ENCODE data around the gene THOC6.

THOC6 gene

GRCh38 chr16:3012246-3012645 is 11.6 kb upstream of the THOC6 start:
- no peaks in the 10 kb centered on the region for H3K9me3 ChIP-seq (ENCODE audit: control insufficient read depth, insufficient read depth, low read length)
- H4K20me1 ChIP-seq (ENCODE audit: control insufficient read depth, insufficient read depth, low read depth, low read length): no peaks in the 10 kb centered on the region
- H3K9me2 ChIP-seq (replicated peaks; ENCODE audit: control insufficient read depth, low read length): no peaks in the 10 kb centered on the region
- peaks cover 14% of the 10 kb centered on the region for H3K4me1 ChIP-seq (ENCODE audit: control insufficient read depth, low read length)
- H3K4me3 ChIP-seq (ENCODE audit: low read length): no peak overlapping the region
- no peaks in the 10 kb centered on the region for H3K36me3 ChIP-seq (ENCODE audit: control insufficient read depth, low read length)
- TF ChIP-seq EZH2phosphoT487 (IDR thresholded peaks at IDR 0.05; ENCODE audit: borderline replicate concordance, low read length): no peak
- no peak for TF ChIP-seq CTCF (IDR thresholded peaks at IDR 0.05; ENCODE audit: low read depth, low read length, poor library complexity, severe bottlenecking)
- no peak overlapping the region for H3K4me2 ChIP-seq (ENCODE audit: low read length)
- H3K27ac ChIP-seq (ENCODE audit: low read depth, low read length): no peak overlapping the region
- no peaks in the 10 kb centered on the region for H3K79me2 ChIP-seq (ENCODE audit: control insufficient read depth, low read length)
- H3K27me3 ChIP-seq (ENCODE audit: control insufficient read depth, low read length): peaks cover 34% of the 10 kb centered on the region
- H3F3A ChIP-seq (ENCODE audit: control insufficient read depth, insufficient read depth): no peaks in the 10 kb centered on the region

- H3K4me1 ChIP-seq (ENCODE audit: control insufficient read depth, low read length): peaks cover 7% of the 10 kb centered on the region
- H3K36me3 ChIP-seq (ENCODE audit: control insufficient read depth, low read length): no peaks in the 10 kb centered on the region
- no peak for TF ChIP-seq EZH2phosphoT487 (IDR thresholded peaks at IDR 0.05; ENCODE audit: borderline replicate concordance, low read length)
- no peak for TF ChIP-seq CTCF (IDR thresholded peaks at IDR 0.05; ENCODE audit: low read depth, low read length, poor library complexity, severe bottlenecking)
- H3K4me2 ChIP-seq (ENCODE audit: low read length): no peak within 1 kb of the TSS
- H3K27ac ChIP-seq (ENCODE audit: low read depth, low read length): no peak within 1 kb of the TSS
- H3K9me2 ChIP-seq (replicated peaks; ENCODE audit: control insufficient read depth, low read length): no peaks in the 10 kb centered on the region
- peaks cover 27% of the 10 kb centered on the region for H3K27me3 ChIP-seq (ENCODE audit: control insufficient read depth, low read length)
- no peaks in the 10 kb centered on the region for H3K79me2 ChIP-seq (ENCODE audit: control insufficient read depth, low read length)
- no peaks in the 10 kb centered on the region for H3F3A ChIP-seq (ENCODE audit: control insufficient read depth, insufficient read depth)
- no peaks in the 10 kb centered on the region for H4K20me1 ChIP-seq (ENCODE audit: control insufficient read depth, insufficient read depth, low read depth, low read length)
- H3K9me3 ChIP-seq (ENCODE audit: control insufficient read depth, insufficient read depth, low read length): no peaks in the 10 kb centered on the region
- H3K4me3 ChIP-seq (ENCODE audit: low read length): no peak within 1 kb of the TSS
Observed at GRCh38 chr16:3012828-3013420, 10.9 kb upstream of the THOC6 start, which contains the start of gene CLDN9. Gene CLDN9 (plus strand): TSS chr16:3012923. CDS start chr16:3013363, 440 bp downstream.

- no peaks in the 10 kb centered on the region for H3F3A ChIP-seq (ENCODE audit: control insufficient read depth, insufficient read depth)
- no peaks in the 10 kb centered on the region for H3K9me2 ChIP-seq (replicated peaks; ENCODE audit: control insufficient read depth, low read length)
- H3K4me3 ChIP-seq (ENCODE audit: low read length): no peak overlapping the region
- peaks cover 1% of the 10 kb centered on the region for H3K4me1 ChIP-seq (ENCODE audit: control insufficient read depth, low read length)
- H3K9me3 ChIP-seq (ENCODE audit: control insufficient read depth, insufficient read depth, low read length): no peaks in the 10 kb centered on the region
- no peaks in the 10 kb centered on the region for H4K20me1 ChIP-seq (ENCODE audit: control insufficient read depth, insufficient read depth, low read depth, low read length)
- no peaks in the 10 kb centered on the region for H3K79me2 ChIP-seq (ENCODE audit: control insufficient read depth, low read length)
- no peaks in the 10 kb centered on the region for H3K36me3 ChIP-seq (ENCODE audit: control insufficient read depth, low read length)
- peaks cover 21% of the 10 kb centered on the region for H3K27me3 ChIP-seq (ENCODE audit: control insufficient read depth, low read length)
- H3K27ac ChIP-seq (ENCODE audit: low read depth, low read length): no peak overlapping the region
- no peak overlapping the region for H3K4me2 ChIP-seq (ENCODE audit: low read length)
- no peak for TF ChIP-seq CTCF (IDR thresholded peaks at IDR 0.05; ENCODE audit: low read depth, low read length, poor library complexity, severe bottlenecking)
Observed at GRCh38 chr16:3013491-3013951, 10.3 kb upstream of the THOC6 start.

Data from DOHH2 (cell line).